ENCODE measurements around the gene BID. TPM values are rescaled to one million over a fixed set of nuclear protein-coding genes. Genes with fewer than 3 reads are reported as not detected.
A peak's percentile ranks its signal among the peaks of the same experiment; 100 is the strongest.

Gene BID
- total RNA-seq, 2 donors from 2014 or later: 32.0 to 59.3 TPM

DNA sequence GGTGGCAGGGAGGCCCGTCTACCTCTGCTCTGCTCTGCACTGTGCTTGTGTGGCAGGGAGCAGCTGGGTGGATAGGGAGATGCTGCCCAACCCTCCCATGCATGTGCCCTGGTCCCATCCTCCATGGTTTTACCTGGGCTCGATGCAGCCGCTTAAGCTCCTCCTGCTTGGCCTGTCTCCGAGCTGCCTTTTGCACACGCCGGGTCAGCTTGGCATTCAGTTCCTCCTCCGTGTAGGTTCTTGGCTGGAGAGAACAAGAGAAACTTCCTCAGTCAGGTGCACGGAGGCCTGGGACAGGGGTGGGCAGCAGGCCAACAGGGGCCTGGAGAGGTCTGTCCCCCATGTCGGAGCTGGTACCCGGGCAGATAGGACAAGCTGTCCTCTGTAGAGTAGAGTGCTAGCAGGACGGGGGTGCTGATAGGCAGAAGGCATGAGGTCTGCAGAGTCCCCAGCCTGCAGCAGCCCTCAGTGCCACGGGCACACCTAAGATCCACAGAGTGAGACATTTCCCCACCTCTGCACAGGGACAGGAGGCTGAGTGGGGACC, 36.4 kb upstream of the BID start:
- H3K9me3 Mint-ChIP-seq: no peaks in the 10 kb centered on the region
- no peaks in the 10 kb centered on the region for H3K27me3 Mint-ChIP-seq
- peak in 1 of 2 donors; percentile 14 for ATAC-seq
- H3K27ac Mint-ChIP-seq: no peak overlapping the region
- H3K4me3 Mint-ChIP-seq: no peak overlapping the region
- no peaks in the 10 kb centered on the region for H3K36me3 Mint-ChIP-seq
- no peaks in the 10 kb centered on the region for H3K4me1 Mint-ChIP-seq (ENCODE audit: low read depth in 2 of 2)
- no peak for DNase-seq (ENCODE audit: low spot score)

DNA sequence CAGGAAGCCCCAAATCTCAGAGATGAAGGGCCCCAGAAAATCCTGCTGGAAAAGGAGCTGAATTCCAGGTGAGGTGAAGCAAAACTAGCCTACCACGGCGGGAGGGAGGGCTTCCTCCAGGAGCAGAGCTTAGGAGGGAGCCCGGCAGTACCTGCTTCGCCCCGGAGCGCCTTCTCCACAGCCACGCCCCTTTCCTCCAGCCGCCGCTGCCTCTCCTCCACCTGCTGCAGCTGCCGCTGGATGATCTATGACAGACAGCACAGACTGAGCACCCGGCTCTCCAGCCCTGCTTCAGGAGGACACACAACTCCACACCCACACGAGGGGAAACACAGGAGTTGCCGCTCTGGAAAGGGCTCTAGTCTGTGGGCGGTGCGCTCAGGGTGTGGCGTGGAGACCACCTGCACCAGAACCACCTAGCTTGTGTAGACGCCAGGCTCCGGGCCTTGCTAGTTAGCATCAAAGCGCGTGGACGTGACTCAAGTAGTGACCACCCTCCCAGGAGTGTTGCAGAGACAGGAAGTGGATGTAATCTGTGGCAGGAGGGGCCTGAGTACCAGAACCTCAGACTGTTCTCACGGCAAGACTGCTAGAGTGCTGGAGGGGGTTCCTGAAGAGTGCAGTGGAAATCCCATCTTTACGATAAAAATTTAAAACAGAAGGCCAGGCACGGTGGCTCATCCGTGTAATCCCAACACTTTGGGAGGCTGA, 34.6 kb upstream of the BID start:
- Mint-ChIP-seq H3K9me3 (no peaks in the 10 kb centered on the region), H3K27ac (no peak overlapping the region), H3K4me3 (no peak overlapping the region), H3K4me1 (ENCODE audit: low read depth in 2 of 2) (no peaks in the 10 kb centered on the region), H3K36me3 (no peaks in the 10 kb centered on the region), H3K27me3 (no peaks in the 10 kb centered on the region)
- DNase-seq (ENCODE audit: low spot score) (no peak), ATAC-seq (no peak)

DNA sequence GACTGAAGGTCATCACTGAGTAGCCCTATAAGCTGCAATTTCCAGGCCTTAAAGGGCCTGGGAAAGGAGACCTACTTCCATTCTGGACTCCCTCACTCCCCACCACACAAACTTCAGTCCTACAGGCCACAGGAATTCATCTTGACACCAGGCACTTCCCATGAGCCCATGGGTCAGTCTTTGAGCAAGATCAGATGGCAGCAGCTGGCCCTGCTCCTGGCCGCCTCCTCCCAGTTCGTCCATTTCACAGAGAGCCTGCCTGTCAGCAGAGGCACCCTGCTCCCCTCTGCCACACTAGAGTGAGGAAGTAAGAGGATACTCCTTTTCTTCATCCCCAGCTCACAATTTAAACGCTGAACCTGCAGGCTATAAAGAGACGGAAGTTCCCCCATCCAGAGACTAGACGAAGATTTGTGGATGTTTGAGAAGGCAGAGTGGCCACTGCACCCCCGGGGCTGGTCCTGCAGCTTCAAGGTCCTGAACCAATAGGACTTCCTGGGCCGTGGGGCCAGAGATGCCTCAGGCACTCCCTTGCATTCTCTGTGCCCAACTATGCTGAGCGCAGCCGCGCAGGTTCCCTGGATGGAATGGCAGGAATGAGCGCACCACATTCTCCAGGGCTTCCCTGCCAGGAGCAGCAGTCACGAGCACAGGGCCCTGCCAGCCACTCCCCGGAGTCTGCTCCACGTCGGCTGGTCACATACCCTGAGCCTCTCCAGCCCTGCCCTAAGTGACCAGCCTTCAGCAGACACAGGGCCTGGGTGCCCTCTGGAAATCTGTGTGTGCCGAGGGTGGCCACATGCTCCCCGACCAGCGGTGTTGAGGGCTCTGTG, 33.5 kb upstream of the BID start:
- no peaks in the 10 kb centered on the region for H3K9me3 Mint-ChIP-seq
- no peak for DNase-seq (ENCODE audit: low spot score)
- H3K27me3 Mint-ChIP-seq: no peaks in the 10 kb centered on the region
- H3K27ac Mint-ChIP-seq: no peak overlapping the region
- no peak for ATAC-seq
- H3K4me1 Mint-ChIP-seq (ENCODE audit: low read depth in 2 of 2): no peaks in the 10 kb centered on the region
- no peaks in the 10 kb centered on the region for H3K36me3 Mint-ChIP-seq
- H3K4me3 Mint-ChIP-seq: no peak overlapping the region

DNA sequence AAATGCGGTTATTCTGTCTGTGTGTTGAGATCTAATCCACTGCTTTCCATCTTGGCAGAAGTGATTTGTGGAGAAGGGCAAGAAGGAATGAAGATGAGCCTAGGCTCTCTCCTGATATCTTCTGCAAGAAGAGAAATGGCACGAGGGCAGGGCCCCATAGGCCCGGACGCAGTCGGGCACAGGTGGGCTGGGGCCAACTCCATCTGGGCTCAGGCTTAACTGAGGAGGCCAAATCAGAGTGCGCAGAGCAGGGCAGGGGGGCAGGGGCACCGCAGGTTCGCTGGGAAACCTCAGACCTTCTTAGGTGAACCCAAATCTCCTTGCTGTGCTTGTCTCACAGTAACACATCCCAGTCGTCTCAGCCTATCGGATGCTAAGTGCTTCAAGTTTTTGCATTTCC, 32.8 kb upstream of the BID start:
- H3K9me3 Mint-ChIP-seq: no peaks in the 10 kb centered on the region
- H3K27ac Mint-ChIP-seq: no peak overlapping the region
- no peaks in the 10 kb centered on the region for H3K27me3 Mint-ChIP-seq
- no peaks in the 10 kb centered on the region for H3K36me3 Mint-ChIP-seq
- DNase-seq (ENCODE audit: low spot score) (no peak), ATAC-seq (no peak)
- no peak overlapping the region for H3K4me3 Mint-ChIP-seq
- peaks cover 0 to 2% of the 10 kb centered on the region in 2 donors for H3K4me1 Mint-ChIP-seq (ENCODE audit: low read depth in 2 of 2)

DNA sequence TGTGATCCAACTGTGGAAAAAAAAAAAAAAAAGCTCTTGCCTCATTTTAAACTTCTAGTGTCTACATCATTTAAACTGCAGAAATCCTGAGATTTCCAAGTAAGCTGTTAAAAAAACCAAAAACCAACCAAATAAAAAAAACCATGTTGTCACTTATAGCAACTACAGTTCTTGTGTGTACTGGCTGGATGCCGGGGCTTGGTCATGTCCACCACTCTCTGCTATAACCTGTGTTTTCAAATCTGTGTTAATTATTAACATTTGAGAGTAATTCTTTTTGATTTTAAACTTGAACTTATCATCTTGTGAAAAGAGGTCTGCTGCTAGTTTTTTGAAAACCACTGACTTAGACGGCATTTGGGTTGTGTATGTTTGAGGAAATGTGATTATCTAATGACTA, 32.2 kb upstream of the BID start:
- Mint-ChIP-seq H3K27ac (no peak overlapping the region), H3K9me3 (no peaks in the 10 kb centered on the region), H3K36me3 (no peaks in the 10 kb centered on the region), H3K4me3 (no peak overlapping the region), H3K27me3 (no peaks in the 10 kb centered on the region), H3K4me1 (ENCODE audit: low read depth in 2 of 2) (peaks cover 0 to 2% of the 10 kb centered on the region in 2 donors)
- DNase-seq (ENCODE audit: low spot score) (no peak), ATAC-seq (no peak)

DNA sequence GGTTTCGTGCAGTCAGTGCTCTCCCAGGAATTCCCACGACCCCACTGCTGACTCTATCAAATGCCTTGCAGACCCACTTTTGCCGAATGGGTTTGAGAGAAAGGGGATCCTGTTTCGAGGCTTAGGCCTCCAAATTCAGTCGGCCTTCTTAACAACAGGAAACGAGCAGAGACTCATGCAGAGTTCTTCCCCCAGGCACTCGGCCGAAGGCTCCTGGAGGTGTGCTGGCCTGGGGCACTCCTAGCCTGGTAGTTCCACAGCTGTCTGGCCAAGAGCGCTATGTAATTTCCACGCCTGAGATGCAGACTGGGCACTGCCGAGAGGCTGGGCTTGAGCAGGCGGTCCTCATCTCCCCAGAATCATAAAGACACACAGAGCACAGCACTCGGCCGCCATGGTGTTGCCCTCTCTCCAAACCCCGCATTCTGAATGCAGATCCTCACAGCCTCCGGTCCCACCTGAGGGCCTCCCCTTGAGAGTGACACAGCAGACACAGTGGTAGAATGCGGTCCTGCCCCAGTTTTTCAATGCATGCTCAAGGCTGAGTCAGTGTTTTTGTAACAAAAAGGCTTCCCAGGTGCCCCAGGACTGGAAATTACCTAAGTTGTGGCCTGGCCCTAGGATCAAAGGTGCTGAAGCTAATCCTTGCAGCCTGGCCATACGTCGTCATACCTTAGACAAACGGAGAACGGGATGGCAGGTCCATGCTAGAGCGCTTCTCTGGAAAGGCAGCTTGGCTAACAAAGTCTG, 30.2 kb upstream of the BID start:
- H3K27me3 Mint-ChIP-seq: no peaks in the 10 kb centered on the region
- H3K4me1 Mint-ChIP-seq (ENCODE audit: low read depth in 2 of 2): peaks cover 0 to 2% of the 10 kb centered on the region in 2 donors
- no peaks in the 10 kb centered on the region for H3K9me3 Mint-ChIP-seq
- ATAC-seq (no peak), DNase-seq (ENCODE audit: low spot score) (no peak)
- H3K27ac Mint-ChIP-seq: no peak overlapping the region
- H3K36me3 Mint-ChIP-seq: no peaks in the 10 kb centered on the region
- H3K4me3 Mint-ChIP-seq: no peak overlapping the region

DNA sequence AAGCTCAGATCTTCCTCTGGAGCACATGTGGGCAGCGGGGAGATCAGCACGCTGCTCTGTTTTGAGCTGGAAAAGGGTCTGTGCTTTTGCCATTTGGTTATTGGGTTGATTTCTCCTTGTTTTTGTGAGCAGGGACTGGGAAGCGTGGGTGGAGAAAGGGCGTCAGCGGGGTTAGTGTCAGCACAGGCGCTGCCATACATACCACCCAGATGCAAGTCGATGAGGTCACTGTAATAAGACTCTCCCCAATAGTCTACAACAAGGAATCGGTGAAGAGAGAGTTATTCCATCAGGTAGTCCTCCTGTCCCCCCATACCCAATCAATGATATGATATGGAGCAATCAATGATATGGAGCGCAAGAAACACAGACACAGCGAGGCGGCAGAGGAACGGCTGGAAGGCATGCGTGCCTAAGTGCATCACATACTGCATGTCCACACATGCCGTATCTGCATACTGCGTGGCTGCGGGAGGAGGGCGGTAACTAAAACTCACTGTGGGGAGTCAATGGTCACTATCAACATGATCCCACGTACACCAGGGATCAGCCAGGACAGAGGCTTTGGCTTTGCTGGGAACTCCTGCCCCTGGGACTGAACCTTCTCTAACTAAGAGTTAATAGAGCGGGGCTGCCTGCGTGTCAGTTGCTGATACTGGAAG, 29.5 kb upstream of the BID start:
- Mint-ChIP-seq H3K36me3 (no peaks in the 10 kb centered on the region), H3K27ac (no peak overlapping the region), H3K4me3 (no peak overlapping the region), H3K9me3 (no peaks in the 10 kb centered on the region), H3K4me1 (ENCODE audit: low read depth in 2 of 2) (peaks cover 0 to 2% of the 10 kb centered on the region in 2 donors), H3K27me3 (no peaks in the 10 kb centered on the region)
- DNase-seq (ENCODE audit: low spot score) (no peak), ATAC-seq (no peak)

DNA sequence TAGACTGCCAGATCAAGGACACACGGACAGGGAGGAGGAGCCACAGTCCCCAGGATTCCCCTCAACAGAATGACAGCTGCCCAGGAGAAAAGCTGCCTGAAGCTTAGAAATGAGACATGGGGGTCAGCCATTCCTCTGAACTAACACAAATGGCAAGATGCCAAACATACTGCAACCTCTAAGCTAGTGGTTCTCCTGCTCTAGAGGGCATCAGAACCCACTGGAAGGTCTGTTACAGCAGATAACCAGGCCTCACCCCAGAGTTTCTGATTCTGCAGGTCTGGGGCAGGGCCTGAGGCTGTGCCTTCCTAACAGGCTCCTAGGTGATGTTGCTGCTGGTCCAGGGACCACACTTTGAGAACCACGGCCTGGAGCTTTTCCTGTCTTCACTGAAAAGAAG, 28.6 kb upstream of the BID start:
- Mint-ChIP-seq H3K4me1 (ENCODE audit: low read depth in 2 of 2) (peaks cover 0 to 2% of the 10 kb centered on the region in 2 donors), H3K27ac (no peak overlapping the region), H3K4me3 (no peak overlapping the region), H3K27me3 (no peaks in the 10 kb centered on the region), H3K36me3 (no peaks in the 10 kb centered on the region), H3K9me3 (no peaks in the 10 kb centered on the region)
- no peak for DNase-seq (ENCODE audit: low spot score)
- no peak for ATAC-seq

DNA sequence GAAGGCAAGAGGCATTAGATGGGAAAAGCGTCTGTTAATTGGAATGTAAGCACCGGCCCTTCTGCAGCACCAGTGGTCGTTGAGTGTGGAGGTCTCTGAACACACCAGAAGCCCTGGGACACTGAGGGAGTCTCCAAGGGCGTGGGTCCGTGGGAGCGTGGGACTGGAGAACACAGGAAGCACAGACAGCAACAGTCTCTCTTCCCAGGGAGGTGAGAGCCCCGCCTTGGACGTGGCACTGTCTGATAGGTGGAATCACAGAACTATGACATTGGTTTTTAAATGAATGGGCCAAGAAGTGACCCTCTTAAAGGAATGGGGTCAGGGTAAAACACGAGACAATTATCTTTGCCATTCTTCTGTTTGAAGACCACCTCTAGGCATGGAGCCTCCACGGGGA, 28.1 kb upstream of the BID start:
- H3K27ac Mint-ChIP-seq: no peak overlapping the region
- H3K36me3 Mint-ChIP-seq: no peaks in the 10 kb centered on the region
- H3K4me3 Mint-ChIP-seq: no peak overlapping the region
- peaks cover 0 to 2% of the 10 kb centered on the region in 2 donors for H3K4me1 Mint-ChIP-seq (ENCODE audit: low read depth in 2 of 2)
- DNase-seq (ENCODE audit: low spot score) (no peak), ATAC-seq (no peak)
- no peaks in the 10 kb centered on the region for H3K27me3 Mint-ChIP-seq
- H3K9me3 Mint-ChIP-seq: no peaks in the 10 kb centered on the region

DNA sequence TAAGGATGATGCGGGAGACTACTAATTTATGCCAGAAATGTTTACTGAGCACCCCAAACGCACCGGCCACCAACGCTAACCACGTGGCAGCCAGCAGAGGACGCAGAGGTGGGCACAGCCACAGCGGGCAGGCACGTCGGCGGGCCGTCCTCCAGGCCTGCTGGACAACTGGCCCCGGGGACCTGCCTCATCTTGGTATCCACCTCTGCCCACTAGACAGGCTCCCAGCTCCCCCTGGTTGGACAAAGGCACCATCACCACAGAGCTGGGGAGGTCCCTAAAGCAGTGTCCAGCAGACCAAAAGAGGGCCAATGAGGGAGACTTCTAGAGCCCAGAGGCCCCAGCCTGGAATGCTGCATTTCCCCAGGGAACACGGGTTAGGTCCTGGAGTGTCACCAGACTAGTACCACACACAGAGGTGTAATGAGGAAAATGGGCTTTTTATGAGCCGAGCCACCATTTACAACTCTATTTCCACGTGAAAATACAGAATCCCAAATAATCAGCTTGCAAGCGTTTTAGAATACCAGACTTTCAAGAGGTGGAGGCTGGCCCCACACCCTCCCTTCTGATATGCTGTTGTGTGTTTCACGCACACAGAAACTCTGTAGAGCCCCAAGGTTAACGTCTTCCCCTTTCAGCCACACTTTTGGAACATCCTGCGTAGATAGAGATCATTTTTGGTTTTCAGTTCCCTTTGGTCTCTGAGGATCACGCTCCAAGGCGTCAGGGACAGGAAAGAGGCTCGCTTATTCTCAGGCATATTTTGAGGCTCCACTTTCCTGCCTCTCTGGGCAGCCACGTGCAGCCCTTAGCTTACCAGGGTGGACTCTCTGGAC, 23.7 kb upstream of the BID start:
- H3K27ac Mint-ChIP-seq: no peak overlapping the region
- H3K36me3 Mint-ChIP-seq: no peaks in the 10 kb centered on the region
- H3K4me1 Mint-ChIP-seq (ENCODE audit: low read depth in 2 of 2): peaks cover 0 to 2% of the 10 kb centered on the region in 2 donors
- DNase-seq (ENCODE audit: low spot score) (no peak), ATAC-seq (no peak)
- H3K9me3 Mint-ChIP-seq: no peaks in the 10 kb centered on the region
- no peak overlapping the region for H3K4me3 Mint-ChIP-seq
- no peaks in the 10 kb centered on the region for H3K27me3 Mint-ChIP-seq

DNA sequence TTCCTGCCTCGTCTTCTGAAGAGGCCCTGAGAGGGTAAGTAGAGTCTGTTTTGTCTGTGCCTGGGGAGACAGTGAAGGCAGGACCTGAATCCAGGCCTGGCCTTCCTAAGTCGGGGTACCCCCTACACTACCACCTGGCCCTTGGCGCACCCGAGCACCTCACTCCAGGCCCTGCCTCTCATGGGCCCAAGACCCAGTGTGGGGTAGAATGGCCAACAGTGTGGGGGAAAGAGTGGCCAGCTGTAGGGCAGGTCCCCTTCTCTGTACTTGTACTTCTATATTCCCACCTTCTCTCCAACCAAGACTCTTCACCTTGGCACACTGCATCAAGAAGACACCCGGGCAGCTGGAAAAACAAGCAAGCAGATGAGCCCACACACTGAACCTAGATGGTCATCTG, 22.4 kb upstream of the BID start:
- no peak for ATAC-seq
- Mint-ChIP-seq H3K9me3 (no peaks in the 10 kb centered on the region), H3K27ac (no peak overlapping the region), H3K4me1 (ENCODE audit: low read depth in 2 of 2) (no peaks in the 10 kb centered on the region), H3K36me3 (no peaks in the 10 kb centered on the region), H3K4me3 (no peak overlapping the region), H3K27me3 (no peaks in the 10 kb centered on the region)
- DNase-seq (ENCODE audit: low spot score): no peak

DNA sequence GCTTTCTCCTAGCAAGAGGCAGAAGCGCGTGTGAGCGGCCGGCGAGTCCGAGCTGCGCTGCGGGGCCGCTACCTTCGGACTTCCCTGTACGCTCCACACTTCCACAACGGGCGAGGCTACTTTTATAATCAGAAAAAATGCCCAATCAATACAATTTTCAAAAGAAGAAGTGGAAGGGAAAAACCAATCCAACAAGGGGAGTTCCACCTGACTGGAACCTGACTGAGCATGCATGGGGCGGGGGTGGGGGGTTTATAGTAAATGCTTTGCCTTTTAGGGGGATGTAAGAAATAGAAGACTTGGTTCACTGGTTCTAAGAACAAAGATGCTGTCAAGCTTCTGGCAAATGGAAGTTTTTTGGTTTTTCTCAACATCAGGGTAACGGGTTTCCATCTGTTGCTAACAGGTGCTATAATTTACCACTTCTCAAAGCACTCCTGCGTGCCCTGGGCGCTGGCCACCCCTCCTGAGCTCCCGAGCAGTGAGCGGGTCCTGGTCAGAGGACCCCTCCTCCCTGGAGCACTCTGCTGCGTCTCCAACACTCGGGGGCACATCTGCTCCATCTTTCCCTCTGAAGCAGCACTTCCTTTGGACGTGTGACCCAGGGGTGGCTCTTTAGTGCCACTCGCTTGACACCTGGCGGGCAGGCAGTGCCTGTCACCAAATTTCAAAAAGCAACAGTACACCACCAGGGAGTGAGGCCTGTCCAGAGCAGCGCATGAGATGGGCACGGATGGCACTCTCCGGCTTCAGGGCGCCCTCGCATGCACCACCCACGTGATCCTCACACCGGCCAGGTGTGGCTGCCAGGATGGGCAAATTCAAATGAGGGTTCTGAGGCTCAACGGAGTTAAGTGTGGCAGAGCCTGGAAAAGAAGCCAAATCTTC, 21.6 kb upstream of the BID start:
- Mint-ChIP-seq H3K27me3 (no peaks in the 10 kb centered on the region), H3K4me3 (no peak overlapping the region), H3K36me3 (no peaks in the 10 kb centered on the region), H3K27ac (no peak overlapping the region), H3K4me1 (ENCODE audit: low read depth in 2 of 2) (no peaks in the 10 kb centered on the region), H3K9me3 (no peaks in the 10 kb centered on the region)
- DNase-seq (ENCODE audit: low spot score): no peak
- no peak for ATAC-seq

Measured in natural killer cell treated with Interleukin-12 subunit alpha and Interleukin-12 subunit beta and Interleukin-15 and Interleukin-18, amount 100 ng/mL, for 72 hours (primary cell).